Stomach (tissue), 4 donors: ENCODE measurements around the gene SEMA5B.

Source experiments
- CTCF ChIP-seq, 7 experiments: fragments of 450-650 bp in 4 of 7; fragments of 200-600 bp in 3 of 7; sonication (generic) in 3 of 7; IDR thresholded peaks; one replicate each; pipeline ENCODE4 v1.5.1; 2016 to 2019; ENCODE audit warnings: antibody characterized with exemption in 7 of 7, control low read depth in 2 of 7, mild to moderate bottlenecking in 1 of 7
- EP300 ChIP-seq: sonication (generic); formaldehyde crosslinking; IDR thresholded peaks from one replicate; pipeline ENCODE4 v1.6.1; 2017; ENCODE audit warnings: antibody characterized with exemption
- POLR2A ChIP-seq, 4 donors: fragments of 450-650 bp; IDR thresholded peaks; one replicate each; pipeline ENCODE4 v1.6.1; 2016; ENCODE audit warnings: antibody characterized with exemption in 4 of 4, control low read depth in 2 of 4, mild to moderate bottlenecking in 1 of 4, moderate library complexity in 1 of 4

DNA sequence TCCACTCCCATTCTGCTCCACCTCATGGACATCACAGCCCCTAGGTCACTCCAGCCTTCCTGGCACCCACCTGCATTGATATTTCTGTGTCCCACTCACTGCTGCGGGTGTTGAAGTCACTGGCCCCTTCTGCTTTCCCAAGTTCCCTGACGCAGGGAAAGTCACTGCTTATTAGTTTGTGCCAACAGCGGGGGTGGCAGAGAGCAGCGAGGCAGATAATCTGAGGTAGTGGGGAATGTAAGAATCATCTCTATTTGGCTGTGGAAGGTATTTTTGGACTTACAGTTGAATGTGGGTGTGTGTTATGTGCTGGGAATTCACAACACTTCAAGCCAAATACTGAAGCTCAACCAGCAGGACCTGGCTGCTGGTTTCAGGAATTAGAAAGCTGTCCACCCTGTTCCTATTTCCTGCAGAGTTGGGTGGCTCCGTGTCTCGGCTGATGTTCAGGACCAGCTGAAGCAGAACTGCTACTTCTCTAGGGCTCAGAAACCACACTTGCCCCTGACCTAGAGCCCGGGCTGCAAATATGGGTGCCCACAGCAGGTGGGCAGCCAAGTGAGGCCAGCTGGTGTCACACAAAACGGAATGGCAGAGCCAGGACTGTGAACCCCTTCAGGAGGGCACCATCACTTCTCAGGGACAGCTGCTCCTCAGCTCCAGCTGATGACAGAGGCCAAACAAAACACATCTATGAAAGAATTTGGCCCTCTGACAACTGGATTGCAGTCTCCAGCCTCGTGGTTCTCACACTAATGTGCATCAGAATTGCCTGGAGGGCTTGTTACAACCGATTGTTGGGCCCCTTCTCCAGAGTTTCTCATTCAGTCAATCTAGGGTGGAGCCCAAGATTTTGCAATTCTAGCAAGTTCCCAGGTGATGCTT lies 57.7 kb downstream of the SEMA5B start:
- no peak for TF ChIP-seq POLR2A (IDR thresholded peaks at IDR 0.05)
- no peak for TF ChIP-seq CTCF (IDR thresholded peaks at IDR 0.05)
- TF ChIP-seq EP300, result no peak
